HG03175 (cell line): ENCODE results near the gene ASF1A.
A peak's percentile ranks its signal among the peaks of the same experiment; 100 is the strongest.

Experiments used
- ATAC-seq: cut with Tn5 transposase; IDR thresholded peaks from one replicate; pipeline ENCODE4 v1.9.1; 2021; ENCODE audit warnings: mild to moderate bottlenecking, moderate library complexity; ENCODE audit not compliant: unreplicated experiment

ASF1A gene

DNA sequence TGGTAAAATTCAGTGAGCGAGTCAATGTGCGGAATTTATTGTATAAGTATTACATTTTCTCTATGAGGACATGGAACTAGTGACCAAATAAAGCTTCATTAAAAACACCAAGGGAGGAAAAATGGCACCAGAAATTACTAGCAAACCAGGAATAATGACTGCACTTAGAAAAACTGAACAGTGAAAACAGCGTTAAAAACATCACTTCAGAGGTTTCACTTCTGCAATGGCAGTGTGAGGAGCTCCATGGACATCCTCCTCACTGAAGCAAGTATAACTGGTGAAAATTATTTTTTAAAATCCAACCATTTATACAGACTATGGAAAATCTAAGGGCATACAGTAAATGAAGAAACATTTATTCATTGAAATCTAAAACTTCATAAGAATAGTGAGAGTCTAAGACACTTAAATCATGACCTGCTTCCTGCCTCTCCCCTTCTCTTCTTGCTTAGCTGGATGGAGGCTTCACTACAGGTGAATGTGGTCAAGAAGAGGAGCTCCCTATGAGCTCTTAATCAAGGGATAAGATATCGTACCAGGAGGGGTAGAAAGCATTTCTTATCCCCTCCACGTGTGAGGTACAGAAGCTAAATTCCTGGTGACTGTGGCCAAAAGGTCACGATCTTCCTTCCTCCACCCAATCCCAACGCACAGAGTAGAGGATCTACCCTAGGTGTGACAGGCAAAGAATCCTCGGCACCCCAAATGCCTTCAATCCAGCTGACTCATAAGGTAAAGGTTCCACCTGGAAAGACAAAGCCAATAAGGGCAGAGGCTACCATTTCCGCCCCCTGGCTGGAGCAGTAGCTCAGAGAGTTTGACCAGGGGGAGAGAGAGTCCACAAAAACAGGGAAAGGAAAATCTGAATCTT lies 12.3 kb upstream of the ASF1A start:
- ATAC-seq: peak; percentile 90

GRCh38 chr6:118882314-118882905 lies 11.5 kb upstream of the ASF1A start:
- ATAC-seq: no peak

- ATAC-seq: no peak
Observed at GRCh38 chr6:118886641-118887040, 7.3 kb upstream of the ASF1A start.

DNA sequence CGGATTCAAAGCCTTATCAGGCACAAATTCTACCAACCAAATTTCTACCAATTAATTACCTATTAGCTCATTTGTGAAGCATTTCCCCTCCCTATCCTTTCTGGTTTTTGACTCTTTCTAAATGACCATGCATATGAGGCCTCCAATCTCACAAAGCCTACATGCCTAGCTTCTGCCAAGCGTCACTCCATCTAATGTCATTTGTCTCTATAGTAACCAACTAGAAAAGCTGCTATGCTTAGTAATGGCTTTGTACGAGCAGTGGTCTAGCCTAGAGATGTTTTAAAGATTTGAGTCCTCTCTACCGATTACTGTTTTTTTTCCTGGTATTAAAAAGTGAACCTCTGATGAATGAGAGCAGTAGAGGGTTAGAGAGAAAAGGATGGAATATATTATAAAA lies 4.8 kb upstream of the ASF1A start:
- ATAC-seq: no peak

GRCh38 chr6:118890997-118891790 lies 2.8 kb upstream of the ASF1A start:
- peak; percentile 14 for ATAC-seq

- no peak for ATAC-seq
Observed at GRCh38 chr6:118892355-118892991, 1.5 kb upstream of the ASF1A start.

DNA sequence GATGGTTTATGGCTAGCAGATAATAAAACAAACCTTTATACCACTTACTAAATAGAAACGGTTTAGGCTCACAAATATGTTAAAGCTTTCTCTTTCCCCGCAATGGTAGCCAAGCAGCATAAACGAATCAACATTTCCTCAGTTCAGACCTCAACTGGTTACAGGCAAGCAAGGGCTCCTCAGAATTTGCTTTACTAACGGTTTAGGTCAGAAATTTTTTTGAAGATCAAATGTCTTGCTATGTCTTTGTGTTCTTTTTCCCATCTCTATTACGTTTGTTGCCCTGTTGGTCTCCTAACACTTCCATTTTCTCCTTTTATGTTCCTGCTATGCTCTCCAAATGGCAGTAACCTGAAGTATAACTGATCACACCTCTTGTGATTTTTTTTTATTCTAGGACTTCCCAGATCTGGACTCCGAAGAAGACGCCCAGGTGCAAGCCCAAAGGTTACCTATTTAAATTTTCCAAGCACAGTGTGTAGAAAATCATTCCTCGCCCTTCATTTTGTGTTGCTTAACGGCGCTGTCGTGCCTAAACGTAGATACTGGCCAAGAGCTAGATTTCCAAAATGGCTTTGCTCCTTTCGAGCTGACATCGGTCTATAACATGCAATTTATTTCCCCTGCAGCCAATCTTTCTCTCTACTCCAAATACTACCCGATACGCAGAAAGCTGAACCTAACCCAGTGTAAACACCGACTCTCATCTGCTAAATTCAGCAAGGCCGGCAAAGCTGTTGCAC lies 717 bp upstream of the ASF1A start:
- peak; percentile 24 for ATAC-seq

DNA sequence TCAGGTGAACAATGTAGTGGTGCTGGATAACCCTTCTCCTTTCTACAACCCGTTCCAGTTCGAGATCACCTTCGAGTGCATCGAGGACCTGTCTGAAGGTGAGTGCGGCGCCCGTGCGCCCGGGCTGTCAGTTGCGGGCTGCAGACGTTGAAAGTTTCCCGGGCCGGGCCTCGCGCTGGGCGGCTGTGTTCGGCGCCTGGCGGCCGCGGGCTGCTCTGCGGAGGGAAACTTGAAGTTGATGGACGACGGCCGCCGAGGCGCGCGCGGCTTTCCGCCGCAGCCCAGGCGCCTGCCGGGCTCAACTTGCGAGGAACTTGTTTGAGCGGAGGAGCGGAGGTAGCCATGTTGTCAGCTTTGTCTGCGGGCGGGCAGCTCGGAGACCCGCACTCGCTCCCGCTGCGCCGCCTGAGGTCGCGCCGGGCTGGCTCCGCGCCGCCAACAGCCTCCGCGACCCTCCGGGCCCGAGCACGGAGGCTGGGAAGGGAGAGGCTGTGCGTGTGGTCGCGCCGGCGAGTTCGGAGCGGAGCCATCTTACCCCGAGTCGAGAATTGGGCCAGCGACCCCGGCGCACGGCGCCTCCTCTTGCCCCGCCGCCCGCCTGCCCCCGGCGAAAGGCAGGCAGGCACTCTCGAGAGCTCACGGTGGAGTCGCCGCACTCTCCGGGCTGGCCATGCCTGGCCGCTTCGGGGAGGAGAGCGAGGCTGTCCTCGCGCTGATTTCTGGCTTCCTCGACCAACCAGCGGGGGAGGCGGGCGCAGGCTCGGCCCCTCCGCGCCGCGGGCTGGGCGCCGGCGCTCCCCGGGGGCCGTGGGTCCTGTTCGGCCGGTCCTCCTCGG lies 691 bp downstream of the ASF1A start:
- peak; percentile 33 for ATAC-seq

- no peak for ATAC-seq
Observed at GRCh38 chr6:118895261-118895560, 1.3 kb downstream of the ASF1A start.

DNA sequence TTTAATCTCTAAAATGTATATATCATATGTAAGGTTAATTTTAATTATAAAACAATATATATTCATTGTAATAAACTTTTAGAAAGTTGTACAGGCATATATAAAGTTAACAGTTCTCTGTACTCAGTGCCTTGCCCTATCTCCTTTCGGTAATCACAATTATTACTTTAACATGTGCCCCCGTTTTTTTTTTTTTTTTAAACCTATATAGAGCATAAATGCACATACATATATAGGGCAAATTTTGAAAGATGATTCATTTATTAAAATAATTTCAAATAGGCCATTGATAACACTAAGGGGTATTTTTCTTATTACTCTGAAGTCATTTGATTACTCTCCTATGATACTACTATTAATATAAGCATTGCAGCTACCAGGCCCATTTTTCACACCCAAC lies 1.9 kb downstream of the ASF1A start:
- ATAC-seq: no peak

- ATAC-seq: peak; percentile 19
Observed at GRCh38 chr6:118896339-118897136, 2.6 kb downstream of the ASF1A start.

DNA sequence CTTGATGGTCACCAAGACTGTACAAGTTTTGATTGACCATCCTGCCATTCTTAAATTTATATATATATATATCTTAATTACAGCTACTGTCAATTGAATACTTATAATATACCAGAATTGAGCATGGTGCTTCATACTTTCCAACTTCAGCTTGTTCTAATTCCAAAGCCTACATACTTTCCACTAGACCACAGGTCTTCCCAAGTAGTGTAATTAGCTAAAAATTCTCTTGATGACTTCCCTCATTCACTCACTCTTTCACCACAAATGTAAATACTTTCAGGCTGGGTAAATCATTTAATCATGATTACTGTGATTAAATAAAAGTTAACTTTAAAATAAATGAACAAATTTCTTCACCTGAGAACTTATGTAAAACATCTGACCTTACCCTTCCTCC lies 3.4 kb downstream of the ASF1A start:
- ATAC-seq: no peak

DNA sequence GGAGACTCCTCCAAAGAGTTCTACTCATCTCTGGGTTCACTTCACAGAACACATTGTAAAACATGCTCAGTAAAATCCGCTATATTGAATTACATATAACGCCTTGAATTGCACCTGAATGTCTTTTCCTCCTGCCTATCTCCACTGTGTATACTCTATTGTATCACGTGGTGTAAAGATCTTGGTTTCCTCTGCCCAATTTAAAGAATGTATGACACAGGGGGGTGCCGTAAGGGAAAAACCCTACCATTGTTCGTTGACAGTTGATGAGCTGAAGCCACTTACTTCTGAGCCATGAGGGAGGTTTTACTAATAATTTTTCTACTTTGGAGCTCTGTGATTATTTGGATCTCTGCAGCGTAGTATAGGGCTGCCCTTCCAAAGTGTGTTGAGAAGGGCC lies 6.0 kb downstream of the ASF1A start:
- ATAC-seq: no peak

DNA sequence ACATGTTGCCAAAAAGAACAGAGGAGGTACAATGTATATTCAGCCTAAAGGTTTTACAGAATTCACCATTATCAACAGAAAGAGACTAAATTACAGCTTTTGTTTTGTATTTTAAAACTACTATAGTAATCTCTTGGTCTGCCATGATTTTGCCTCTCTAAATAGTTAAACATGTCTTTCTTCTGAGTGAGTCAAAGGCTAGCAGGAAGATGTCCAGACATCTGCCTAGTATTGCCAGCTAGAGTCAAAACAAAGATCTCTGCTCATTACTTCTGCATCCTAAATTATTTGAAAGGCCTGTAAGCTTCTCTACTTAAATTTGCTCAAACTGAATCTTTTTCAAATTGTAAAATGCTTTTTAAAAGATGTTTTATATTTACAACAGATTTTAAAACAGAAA lies 8.8 kb downstream of the ASF1A start:
- no peak for ATAC-seq

GRCh38 chr6:118903138-118903537 lies 9.2 kb downstream of the ASF1A start:
- ATAC-seq: no peak

DNA sequence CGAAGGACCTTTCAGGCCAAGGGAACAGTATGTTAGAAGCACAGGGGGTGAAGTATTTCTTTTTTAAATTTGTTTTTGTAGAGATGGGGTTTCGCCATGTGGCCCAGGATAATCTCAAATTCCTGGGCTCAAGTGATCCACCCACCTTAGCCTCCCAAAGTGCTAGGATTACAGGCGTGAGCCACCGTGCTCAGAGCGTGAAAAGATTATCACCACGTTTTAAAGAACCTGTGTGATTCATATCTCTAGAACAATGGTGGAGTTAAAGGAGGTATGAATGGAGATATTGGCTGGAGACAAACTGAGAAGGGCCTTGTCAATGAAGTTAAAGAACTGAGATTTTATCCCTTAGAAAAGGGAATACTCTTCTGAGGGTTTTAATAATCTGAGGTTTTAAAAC lies 9.7 kb downstream of the ASF1A start:
- no peak for ATAC-seq

DNA sequence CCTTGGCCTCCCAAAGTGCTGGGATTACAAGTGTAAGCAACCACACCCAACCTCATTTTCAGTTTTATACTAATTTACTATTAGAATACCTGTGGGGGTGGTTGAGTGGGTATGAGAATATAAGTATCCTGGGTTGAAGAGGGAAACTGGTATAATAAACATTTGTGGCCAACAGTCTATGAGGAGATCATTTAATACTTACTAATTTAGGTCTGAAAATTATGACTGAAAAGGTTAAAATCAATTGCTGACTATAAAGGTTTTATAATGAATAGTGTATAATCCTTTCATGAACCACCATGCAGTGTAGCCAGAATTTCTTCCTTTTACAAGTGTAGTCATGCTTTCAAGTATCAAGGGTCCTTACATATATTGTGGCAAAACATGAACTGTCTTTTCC lies 11.1 kb downstream of the ASF1A start:
- ATAC-seq: no peak

DNA sequence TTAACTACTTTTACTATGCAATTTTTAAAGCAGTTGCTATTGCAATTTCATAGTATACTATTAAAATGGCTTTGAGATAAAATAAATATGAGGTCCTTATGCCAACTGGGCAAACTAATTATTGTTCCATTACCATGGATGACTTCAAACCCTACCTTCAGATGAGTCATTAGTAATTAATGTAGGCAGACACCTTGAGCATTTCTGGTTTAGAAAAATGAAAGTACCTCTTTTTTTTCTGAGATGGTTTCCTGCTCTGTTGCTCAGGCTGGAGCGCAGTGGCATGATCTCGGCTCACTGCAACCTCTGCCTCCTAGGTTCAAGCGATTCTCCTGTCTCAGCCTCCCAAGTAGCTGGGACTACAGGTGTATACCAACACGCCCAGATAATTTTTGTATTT lies 11.9 kb downstream of the ASF1A start:
- ATAC-seq: no peak

DNA sequence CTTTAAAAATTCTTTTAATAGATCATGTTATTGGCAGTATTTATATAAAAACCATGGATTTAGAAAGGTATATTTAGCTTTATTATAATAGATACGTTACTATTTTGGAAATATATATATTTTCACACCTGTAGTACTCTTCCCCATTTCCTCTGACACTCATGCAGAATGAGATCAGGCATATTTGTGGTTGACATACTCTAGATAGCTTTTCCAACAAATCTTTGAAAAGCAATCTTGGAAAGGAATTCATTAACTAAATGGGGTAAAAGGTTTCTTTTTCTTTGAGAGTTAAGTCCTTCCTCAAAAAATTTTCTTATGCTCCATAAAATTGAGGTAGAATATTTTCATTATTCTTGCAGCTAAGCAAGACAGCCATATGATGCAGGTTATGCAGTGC lies 14.5 kb downstream of the ASF1A start:
- no peak for ATAC-seq
